HS-27A (cell line): ENCODE measurements around the gene DNAH3.
"Not testable (repeated sequence)": the region's sequence is repeated elsewhere in the genome, so short reads cannot be mapped to it uniquely, and the experiment has no call there.

Source experiments
- DNase-seq: peaks from one replicate; pipeline ENCODE4 v3.0.0-alpha.2; 2012; ENCODE audit warnings: low read depth, missing footprints

Gene DNAH3

GRCh38 chr16:20995711-20996110 is 154.9 kb downstream of the DNAH3 start:
- DNase-seq = no peak

- DNase-seq = not testable (repeated sequence)
Observed at GRCh38 chr16:20989496-20990070, 161.1 kb downstream of the DNAH3 start.

GRCh38 chr16:20987049-20987448 is 163.6 kb downstream of the DNAH3 start:
- no peak for DNase-seq

- DNase-seq = no peak
Observed at GRCh38 chr16:20984019-20984418, 166.6 kb downstream of the DNAH3 start.

GRCh38 chr16:20976576-20976975 is 174.1 kb downstream of the DNAH3 start:
- DNase-seq = no peak

- not testable (repeated sequence) for DNase-seq
Observed at GRCh38 chr16:20973201-20973600, 177.4 kb downstream of the DNAH3 start.

GRCh38 chr16:20971401-20971800 is 179.2 kb downstream of the DNAH3 start:
- no peak for DNase-seq

- no peak for DNase-seq
Observed at GRCh38 chr16:20969386-20969785, 181.3 kb downstream of the DNAH3 start.

- DNase-seq = no peak
Observed at GRCh38 chr16:20968765-20969164, 181.9 kb downstream of the DNAH3 start.

- no peak for DNase-seq
Observed at GRCh38 chr16:20960899-20961298, 189.7 kb downstream of the DNAH3 start.

- DNase-seq = no peak
Observed at GRCh38 chr16:20957153-20957552, 193.5 kb downstream of the DNAH3 start.

- no peak for DNase-seq
Observed at GRCh38 chr16:20956319-20956718, 194.3 kb downstream of the DNAH3 start.

- no peak for DNase-seq
Observed at GRCh38 chr16:20954574-20954973, 196.1 kb downstream of the DNAH3 start.

GRCh38 chr16:20952139-20952920 is 198.3 kb downstream of the DNAH3 start:
- DNase-seq = no peak

GRCh38 chr16:20950294-20950693 is 200.4 kb downstream of the DNAH3 start:
- no peak for DNase-seq

GRCh38 chr16:20949660-20950059 is 201.0 kb downstream of the DNAH3 start:
- DNase-seq = no peak

- DNase-seq = no peak
Observed at GRCh38 chr16:20948444-20948843, 202.2 kb downstream of the DNAH3 start.

GRCh38 chr16:20946015-20946629 is 204.5 kb downstream of the DNAH3 start:
- no peak for DNase-seq

- DNase-seq = not testable (repeated sequence)
Observed at GRCh38 chr16:20945575-20945875, 205.1 kb downstream of the DNAH3 start.

- DNase-seq = no peak
Observed at GRCh38 chr16:20944861-20945574, 205.6 kb downstream of the DNAH3 start.

- DNase-seq = no peak
Observed at GRCh38 chr16:20942256-20942655, 208.4 kb downstream of the DNAH3 start.

- no peak for DNase-seq
Observed at GRCh38 chr16:20941636-20941926, 209.1 kb downstream of the DNAH3 start.
